A549 (cell line): ENCODE data around the gene B9D1. TPM values are rescaled to one million over a fixed set of nuclear protein-coding genes. Genes with fewer than 3 reads are reported as not detected.

Experiments
- ATAC-seq, 2 experiments: fragments of 200-7000 bp in 1 of 2; fragments of >200 bp in 1 of 2; cut with Nextera tagmentation in 1 of 2; cut with Tn5 transposase in 1 of 2; 3 replicates each; pipeline versions ENCODE4 v1.8.0 to v1.9.1; 2018 to 2020; ENCODE audit warnings: mild to moderate bottlenecking in 1 of 2, moderate library complexity in 1 of 2
- CTCF ChIA-PET: fragments of 300-600 bp; sonication (Branson Sonifier 250); formaldehyde crosslinking; extraction: SDS; loops from one replicate; lab custom pipeline; 2021; ENCODE audit warnings: antibody characterized with exemption, inconsistent platforms; lab: Yijun Ruan, JAX
- POLR2A ChIA-PET: fragments of 350-600 bp; formaldehyde crosslinking; extraction: SDS; loops from one replicate; lab custom pipeline; 2021; ENCODE audit warnings: antibody characterized with exemption, inconsistent platforms; lab: Yijun Ruan, JAX
- DNase-seq, 2 experiments: peaks; one replicate each; pipeline versions ENCODE4 v3.0.0 to v3.0.0-alpha.2; 2011 to 2016; ENCODE audit warnings: low read depth in 1 of 2, low spot score in 1 of 2
- FAIRE-seq: peaks from 2 replicates; lab custom pipeline; 2011; peaks lifted over from hg19 to GRCh38; lab: Jason Lieb, UNC
- H3K27ac ChIP-seq, 2 experiments: fragments of >200 bp; sonication (Bioruptor Twin); formaldehyde crosslinking; 3 replicates each; pipeline ENCODE4 v1.5.1; 2016 to 2017
- H3K4me1 ChIP-seq: fragments of >200 bp; sonication (Bioruptor Twin); formaldehyde crosslinking; 3 replicates; pipeline ENCODE4 v1.6.1; 2016
- H3K4me2 ChIP-seq: fragments of >200 bp; sonication (Bioruptor Twin); formaldehyde crosslinking; 3 replicates; pipeline ENCODE4 v1.6.1; 2016
- H3K4me3 ChIP-seq: fragments of >200 bp; sonication (Bioruptor Twin); formaldehyde crosslinking; 3 replicates; pipeline ENCODE4 v1.5.1; 2016
- H3K9me3 ChIP-seq: fragments of >200 bp; sonication (Bioruptor Twin); formaldehyde crosslinking; 3 replicates; pipeline ENCODE4 v1.6.1; 2016
- CBX2 ChIP-seq: fragments of 200-600 bp; sonication (generic); IDR thresholded peaks from 2 replicates; pipeline ENCODE4 v1.6.1; 2016; ENCODE audit warnings: low read depth, mild to moderate bottlenecking, borderline replicate concordance
- CEBPB ChIP-seq, 2 experiments: fragments of >200 bp in 1 of 2; sonication (Bioruptor Twin) in 1 of 2; formaldehyde crosslinking in 1 of 2; IDR thresholded peaks; 2 replicates each; pipeline ENCODE4 v1.6.1; 2012 to 2016
- EHF ChIP-seq: fragments of 250-450 bp; sonication (Bioruptor Pico); IDR thresholded peaks from 2 replicates; pipeline ENCODE4 v1.5.0; 2020; ENCODE audit warnings: mild to moderate bottlenecking
- ELK1 ChIP-seq: fragments of 150-350 bp; IDR thresholded peaks from 2 replicates; pipeline ENCODE4 v1.6.1; 2014; ENCODE audit warnings: low read depth, mild to moderate bottlenecking, low read length
- FOSL2 ChIP-seq, 2 experiments: fragments of 450-650 bp in 1 of 2; fragments of >200 bp in 1 of 2; sonication (Bioruptor Twin) in 1 of 2; formaldehyde crosslinking; IDR thresholded peaks; 2 replicates each; pipeline versions ENCODE4 v1.5.0 to v1.6.1; 2016 to 2020; ENCODE audit warnings: mild to moderate bottlenecking in 1 of 2, moderate library complexity in 1 of 2
- GATA3 ChIP-seq: IDR thresholded peaks from 2 replicates; pipeline ENCODE4 v1.6.1; 2012; ENCODE audit warnings: borderline replicate concordance
- HEYL ChIP-seq: fragments of 250-450 bp; sonication (Bioruptor Pico); IDR thresholded peaks from 2 replicates; pipeline ENCODE4 v1.8.0; 2021; ENCODE audit warnings: mild to moderate bottlenecking, moderate library complexity
- HMGXB4 ChIP-seq: fragments of 250-450 bp; sonication (Bioruptor Pico); IDR thresholded peaks from 2 replicates; pipeline ENCODE4 v1.5.0; 2021; ENCODE audit warnings: mild to moderate bottlenecking, moderate library complexity, borderline replicate concordance
- HOXB13 ChIP-seq: fragments of 250-450 bp; sonication (Bioruptor Pico); IDR thresholded peaks from 2 replicates; pipeline ENCODE4 v1.5.0; 2020; ENCODE audit warnings: low read depth, mild to moderate bottlenecking, moderate library complexity
- JUN ChIP-seq, 2 experiments: fragments of >200 bp; sonication (Bioruptor Twin); formaldehyde crosslinking; IDR thresholded peaks; 2 replicates in 1 of 2; 3 replicates in 1 of 2; pipeline ENCODE4 v1.6.1; 2016 to 2017
- KDM1A ChIP-seq: fragments of 200-600 bp; sonication (generic); IDR thresholded peaks from 2 replicates; pipeline ENCODE4 v1.6.1; 2016; ENCODE audit warnings: low read depth, mild to moderate bottlenecking
- KDM5A ChIP-seq: fragments of 200-600 bp; sonication (generic); IDR thresholded peaks from 2 replicates; pipeline ENCODE4 v1.6.1; 2016; ENCODE audit warnings: antibody characterized with exemption, mild to moderate bottlenecking
- MAFK ChIP-seq: fragments of 450-650 bp; IDR thresholded peaks from 2 replicates; pipeline ENCODE4 v1.6.1; 2014; ENCODE audit not compliant: partially characterized antibody
- MAZ ChIP-seq: fragments of 150-350 bp; IDR thresholded peaks from 2 replicates; pipeline ENCODE4 v1.6.1; 2014; ENCODE audit warnings: antibody characterized with exemption, low read depth, low read length, borderline replicate concordance
- MYC ChIP-seq: IDR thresholded peaks from 2 replicates; pipeline ENCODE4 v1.6.1; 2012; ENCODE audit warnings: mild to moderate bottlenecking, inconsistent platforms, low read length, improper control_type of control experiment, borderline replicate concordance
- NR3C1 ChIP-seq: fragments of >200 bp; sonication (Bioruptor Twin); formaldehyde crosslinking; IDR thresholded peaks from 3 replicates; pipeline ENCODE4 v1.6.1; 2017
- POLR2A ChIP-seq: IDR thresholded peaks from 2 replicates; pipeline ENCODE4 v1.6.1; 2012; ENCODE audit warnings: mild to moderate bottlenecking, low read length
- RCOR1 ChIP-seq: fragments of 150-350 bp; IDR thresholded peaks from 2 replicates; pipeline ENCODE4 v1.6.1; 2014; ENCODE audit warnings: antibody characterized with exemption, low read length, low read depth
- RNF2 ChIP-seq: fragments of 200-600 bp; sonication (generic); IDR thresholded peaks from 2 replicates; pipeline ENCODE4 v1.6.1; 2016; ENCODE audit warnings: low read depth, mild to moderate bottlenecking, antibody characterized with exemption, moderate library complexity, borderline replicate concordance
- TP53 ChIP-seq: fragments of 250-450 bp; sonication (Bioruptor Pico); IDR thresholded peaks from 2 replicates; pipeline ENCODE4 v1.5.0; 2021; ENCODE audit warnings: mild to moderate bottlenecking, moderate library complexity
- ZC3H11A ChIP-seq: fragments of 450-650 bp; IDR thresholded peaks from 2 replicates; pipeline ENCODE4 v1.6.1; 2014; ENCODE audit warnings: antibody characterized with exemption, mild to moderate bottlenecking
- ZFP36 ChIP-seq: fragments of 450-650 bp; IDR thresholded peaks from 2 replicates; pipeline ENCODE4 v1.6.1; 2014; ENCODE audit warnings: borderline replicate concordance; ENCODE audit not compliant: partially characterized antibody
- ZNF302 ChIP-seq: fragments of 250-450 bp; sonication (Bioruptor Pico); IDR thresholded peaks from 2 replicates; pipeline ENCODE4 v1.9.0; 2021; ENCODE audit warnings: inconsistent platforms, mild to moderate bottlenecking, moderate library complexity
- ZSCAN20 ChIP-seq: fragments of 250-450 bp; sonication (Bioruptor Pico); IDR thresholded peaks from 2 replicates; pipeline ENCODE4 v1.8.0; 2022; ENCODE audit warnings: mild to moderate bottlenecking, moderate library complexity
- WGBS: methylation state at CpG from one replicate; pipeline ENCODE4 v1.1.6; 2017; ENCODE audit errors: missing lambda C conversion rate; 5-methylcytosine and 5-hydroxymethylcytosine counted together
- polyA plus RNA-seq, 4 experiments: library from polyadenylated mRNA; depleted of rRNA in 3 of 4; stranded (reverse); fragments of >200 nt; fragmentation: RNase III in 1 of 4; extraction: RNeasy Plus Mini Kit Qiagen cat#74134 plus additional on column Dnase treatment in 1 of 4; gene quantifications; 2 replicates in 3 of 4; 3 replicates in 1 of 4; pipeline ENCODE4 v1.2.3, GENCODE V29; 2011 to 2017
- TF ChIP-seq, protein P1 (sequence below): fragments of 450-650 bp; IDR thresholded peaks from 2 replicates; pipeline ENCODE4 v1.6.1; 2014; ENCODE audit warnings: antibody characterized with exemption

The B9D1 gene
- polyA plus RNA-seq, 2 of the 4 experiments (the other 2 are of a cell fraction): 48.2 to 60.6 TPM

GRCh38 chr17:19311016-19311415 is 51.5 kb downstream of the B9D1 start:
- ATAC-seq: no peak
- DNase-seq: no peak
- ChIA-PET CTCF (interaction anchor here (1.0 kb wide), 2 partner anchors 11 to 136 kb away, joined by 3 read pairs; no protein-coding TSS in a partner anchor), POLR2A (no interaction called here)
- TF ChIP-seq RCOR1: no peak
- no peak for TF ChIP-seq ZC3H11A
- TF ChIP-seq CEBPB (IDR thresholded peaks at IDR 0.05): no peak
- no peak for TF ChIP-seq FOSL2 (IDR thresholded peaks at IDR 0.05)
- TF ChIP-seq FOSL2 (CRISPR knock-in tag; IDR thresholded peaks at IDR 0.05): no peak
- TF ChIP-seq KDM1A: no peak
- no peak for TF ChIP-seq NR3C1
- TF ChIP-seq KDM5A: no peak
- WGBS: 93% methylated on average over 5 of the region's 5 CpGs
- Histone ChIP-seq H3K9me3 (no peaks in the 10 kb centered on the region), H3K4me1 (no peaks in the 10 kb centered on the region), H3K4me2 (no peak overlapping the region), H3K4me3 (no peak overlapping the region), H3K27ac (no peak overlapping the region)
- no peak for FAIRE-seq

- Histone ChIP-seq H3K27ac (no peak overlapping the region), H3K4me1 (no peaks in the 10 kb centered on the region), H3K4me2 (no peak overlapping the region), H3K9me3 (no peaks in the 10 kb centered on the region), H3K4me3 (no peak overlapping the region)
- DNase-seq: no peak
- no peak for ATAC-seq
- ChIA-PET CTCF (interaction anchor here (1.5 to 1.7 kb wide), 2 partner anchors 17 to 28 kb away, joined by 4 to 6 read pairs; no protein-coding TSS in a partner anchor), POLR2A (no interaction called here)
- no peak for FAIRE-seq
- TF ChIP-seq JUN (IDR thresholded peaks at IDR 0.05) (no peak), ZFP36 (no peak), MAZ (no peak), ZC3H11A (no peak), NR3C1 (no peak), CBX2 (no peak), RNF2 (no peak), ELK1 (no peak), MYC (no peak), HEYL (CRISPR knock-in tag) (no peak), ZSCAN20 (CRISPR knock-in tag) (no peak), EHF (CRISPR knock-in tag) (no peak), POLR2A (no peak), MAFK (no peak), TP53 (CRISPR knock-in tag) (no peak), HMGXB4 (no peak), HOXB13 (CRISPR knock-in tag) (no peak), GATA3 (no peak), ZNF302 (CRISPR knock-in tag) (no peak)
- TF ChIP-seq, protein P1, sequence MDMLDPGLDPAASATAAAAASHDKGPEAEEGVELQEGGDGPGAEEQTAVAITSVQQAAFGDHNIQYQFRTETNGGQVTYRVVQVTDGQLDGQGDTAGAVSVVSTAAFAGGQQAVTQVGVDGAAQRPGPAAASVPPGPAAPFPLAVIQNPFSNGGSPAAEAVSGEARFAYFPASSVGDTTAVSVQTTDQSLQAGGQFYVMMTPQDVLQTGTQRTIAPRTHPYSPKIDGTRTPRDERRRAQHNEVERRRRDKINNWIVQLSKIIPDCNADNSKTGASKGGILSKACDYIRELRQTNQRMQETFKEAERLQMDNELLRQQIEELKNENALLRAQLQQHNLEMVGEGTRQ: no peak
- WGBS: 84% methylated on average over 4 of the region's 4 CpGs
Measured at GRCh38 chr17:19310151-19310550, 52.4 kb downstream of the B9D1 start.
